Peyer's patch (tissue), 4 donors: ENCODE measurements around the gene FHOD3. TPM values are rescaled to one million over a fixed set of nuclear protein-coding genes. Genes with fewer than 3 reads are reported as not detected.

ENCODE experiments used
- DNase-seq, 3 donors: peaks; one replicate each; pipeline ENCODE4 v3.0.0-alpha.2; 2017 to 2019
- H3K27ac ChIP-seq, 4 donors: fragments of 200-600 bp; sonication (generic); one replicate each; pipeline ENCODE4 v1.5.1; 2016 to 2019
- H3K27me3 ChIP-seq, 2 donors: fragments of 200-600 bp; sonication (generic); one replicate each; pipeline ENCODE4 v1.5.1; 2019
- H3K36me3 ChIP-seq, 3 donors: fragments of 200-600 bp; sonication (generic); one replicate each; pipeline ENCODE4 v1.5.1; 2016 to 2019
- H3K4me1 ChIP-seq, 4 donors: fragments of 200-600 bp; sonication (generic); one replicate each; pipeline ENCODE4 v1.5.1; 2016 to 2019
- H3K4me3 ChIP-seq, 4 donors: fragments of 200-600 bp; sonication (generic); 1 replicate in 3 of 4; 2 replicates in 1 of 4; pipeline ENCODE4 v1.5.1; 2016 to 2019; ENCODE audit warnings: mild to moderate bottlenecking in 1 of 4
- H3K9me3 ChIP-seq, 4 donors: fragments of 200-600 bp; sonication (generic); one replicate each; pipeline ENCODE4 v1.5.1; 2016 to 2019; ENCODE audit warnings: mild to moderate bottlenecking in 1 of 4
- POLR2A ChIP-seq, 2 donors: fragments of 450-650 bp; IDR thresholded peaks; one replicate each; pipeline ENCODE4 v1.5.1; 2017; ENCODE audit warnings: antibody characterized with exemption in 2 of 2, mild to moderate bottlenecking in 2 of 2, moderate library complexity in 2 of 2
- total RNA-seq, 4 donors: library from RNA; depleted of rRNA; stranded (reverse); fragments of >200 nt; gene quantifications; one replicate each; pipeline ENCODE4 v1.1.0, GENCODE V29; 2016
- TF ChIP-seq, protein P1 (sequence below), 6 experiments: fragments of 450-650 bp in 4 of 6; fragments of 200-600 bp in 2 of 6; sonication (generic) in 1 of 6; IDR thresholded peaks; one replicate each; pipeline ENCODE4 v1.5.1; 2017 to 2019; ENCODE audit warnings: antibody characterized with exemption in 6 of 6, mild to moderate bottlenecking in 3 of 6, moderate library complexity in 1 of 6

The FHOD3 gene
- total RNA-seq, 4 donors from 2014 or later = 0.53 to 10.7 (median 4.6) TPM

- H3K36me3 ChIP-seq = no peaks in the 10 kb centered on the region
- H3K27me3 ChIP-seq = no peaks in the 10 kb centered on the region
- DNase-seq = no peak
- no peak overlapping the region for H3K4me3 ChIP-seq
- TF ChIP-seq POLR2A (IDR thresholded peaks at IDR 0.05) = no peak
- TF ChIP-seq, protein P1, sequence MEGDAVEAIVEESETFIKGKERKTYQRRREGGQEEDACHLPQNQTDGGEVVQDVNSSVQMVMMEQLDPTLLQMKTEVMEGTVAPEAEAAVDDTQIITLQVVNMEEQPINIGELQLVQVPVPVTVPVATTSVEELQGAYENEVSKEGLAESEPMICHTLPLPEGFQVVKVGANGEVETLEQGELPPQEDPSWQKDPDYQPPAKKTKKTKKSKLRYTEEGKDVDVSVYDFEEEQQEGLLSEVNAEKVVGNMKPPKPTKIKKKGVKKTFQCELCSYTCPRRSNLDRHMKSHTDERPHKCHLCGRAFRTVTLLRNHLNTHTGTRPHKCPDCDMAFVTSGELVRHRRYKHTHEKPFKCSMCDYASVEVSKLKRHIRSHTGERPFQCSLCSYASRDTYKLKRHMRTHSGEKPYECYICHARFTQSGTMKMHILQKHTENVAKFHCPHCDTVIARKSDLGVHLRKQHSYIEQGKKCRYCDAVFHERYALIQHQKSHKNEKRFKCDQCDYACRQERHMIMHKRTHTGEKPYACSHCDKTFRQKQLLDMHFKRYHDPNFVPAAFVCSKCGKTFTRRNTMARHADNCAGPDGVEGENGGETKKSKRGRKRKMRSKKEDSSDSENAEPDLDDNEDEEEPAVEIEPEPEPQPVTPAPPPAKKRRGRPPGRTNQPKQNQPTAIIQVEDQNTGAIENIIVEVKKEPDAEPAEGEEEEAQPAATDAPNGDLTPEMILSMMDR (IDR thresholded peaks at IDR 0.05) = no peak
- no peaks in the 10 kb centered on the region for H3K9me3 ChIP-seq
- no peak overlapping the region for H3K27ac ChIP-seq
- H3K4me1 ChIP-seq = no peaks in the 10 kb centered on the region
Observed at GRCh38 chr18:36559149-36559857, 261.8 kb downstream of the FHOD3 start.

- Histone ChIP-seq H3K4me3 (no peak overlapping the region), H3K27ac (no peak overlapping the region), H3K4me1 (no peaks in the 10 kb centered on the region), H3K36me3 (no peaks in the 10 kb centered on the region), H3K27me3 (no peaks in the 10 kb centered on the region), H3K9me3 (no peaks in the 10 kb centered on the region)
- no peak for DNase-seq
- TF ChIP-seq, protein P1 (IDR thresholded peaks at IDR 0.05) = no peak
- TF ChIP-seq POLR2A (IDR thresholded peaks at IDR 0.05) = no peak
Observed at GRCh38 chr18:36560187-36560586, 262.7 kb downstream of the FHOD3 start.

GRCh38 chr18:36561046-36561445 lies 263.5 kb downstream of the FHOD3 start:
- TF ChIP-seq, protein P1 (IDR thresholded peaks at IDR 0.05) = no peak
- no peak for TF ChIP-seq POLR2A (IDR thresholded peaks at IDR 0.05)
- Histone ChIP-seq H3K27me3 (no peaks in the 10 kb centered on the region), H3K4me3 (no peak overlapping the region), H3K27ac (no peak overlapping the region), H3K36me3 (no peaks in the 10 kb centered on the region), H3K9me3 (no peaks in the 10 kb centered on the region), H3K4me1 (no peaks in the 10 kb centered on the region)
- DNase-seq = no peak

GRCh38 chr18:36564841-36565240 lies 267.3 kb downstream of the FHOD3 start:
- Histone ChIP-seq H3K4me1 (no peaks in the 10 kb centered on the region), H3K27ac (no peak overlapping the region), H3K4me3 (no peak overlapping the region), H3K36me3 (no peaks in the 10 kb centered on the region), H3K9me3 (no peaks in the 10 kb centered on the region), H3K27me3 (no peaks in the 10 kb centered on the region)
- DNase-seq = no peak
- no peak for TF ChIP-seq POLR2A (IDR thresholded peaks at IDR 0.05)
- TF ChIP-seq, protein P1 (IDR thresholded peaks at IDR 0.05) = no peak

DNA sequence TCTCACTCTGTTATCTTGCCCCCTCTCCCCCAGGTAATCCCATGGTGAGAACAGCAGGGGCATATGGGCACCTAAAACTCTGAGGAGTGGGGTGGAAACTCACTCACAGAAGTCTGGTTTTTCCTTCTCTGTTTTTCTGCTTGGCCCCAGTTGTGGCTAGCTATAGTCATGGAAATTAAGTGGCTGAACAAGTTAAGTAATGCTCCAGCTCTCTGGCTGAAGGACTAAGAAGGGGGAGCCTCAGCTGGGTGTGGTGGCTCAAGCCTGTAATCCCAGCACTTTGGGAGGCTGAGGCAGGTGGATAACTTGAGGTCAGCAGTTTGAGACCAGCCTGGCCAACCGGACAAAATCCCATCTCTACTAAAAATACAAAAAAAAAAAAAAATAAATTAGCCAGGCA lies 270.3 kb downstream of the FHOD3 start:
- Histone ChIP-seq H3K27ac (no peak overlapping the region), H3K4me3 (no peak overlapping the region), H3K4me1 (no peaks in the 10 kb centered on the region), H3K9me3 (no peaks in the 10 kb centered on the region), H3K27me3 (no peaks in the 10 kb centered on the region), H3K36me3 (no peaks in the 10 kb centered on the region)
- TF ChIP-seq, protein P1 (IDR thresholded peaks at IDR 0.05) = no peak
- no peak for TF ChIP-seq POLR2A (IDR thresholded peaks at IDR 0.05)
- DNase-seq = no peak
